Nasal cavity respiratory epithelium epithelial cell of viscerocranial mucosa (primary cell): ENCODE results near the gene ATP1B2. TPM values are rescaled to one million over a fixed set of nuclear protein-coding genes. Genes with fewer than 3 reads are reported as not detected.

Experiments
- total RNA-seq: library from RNA; depleted of rRNA; stranded (reverse); fragments of >200 nt; gene quantifications from 2 replicates; pipeline ENCODE4 v1.2.3, GENCODE V29; 2014

ATP1B2 gene
- total RNA-seq, result not detected in 2 replicates

DNA sequence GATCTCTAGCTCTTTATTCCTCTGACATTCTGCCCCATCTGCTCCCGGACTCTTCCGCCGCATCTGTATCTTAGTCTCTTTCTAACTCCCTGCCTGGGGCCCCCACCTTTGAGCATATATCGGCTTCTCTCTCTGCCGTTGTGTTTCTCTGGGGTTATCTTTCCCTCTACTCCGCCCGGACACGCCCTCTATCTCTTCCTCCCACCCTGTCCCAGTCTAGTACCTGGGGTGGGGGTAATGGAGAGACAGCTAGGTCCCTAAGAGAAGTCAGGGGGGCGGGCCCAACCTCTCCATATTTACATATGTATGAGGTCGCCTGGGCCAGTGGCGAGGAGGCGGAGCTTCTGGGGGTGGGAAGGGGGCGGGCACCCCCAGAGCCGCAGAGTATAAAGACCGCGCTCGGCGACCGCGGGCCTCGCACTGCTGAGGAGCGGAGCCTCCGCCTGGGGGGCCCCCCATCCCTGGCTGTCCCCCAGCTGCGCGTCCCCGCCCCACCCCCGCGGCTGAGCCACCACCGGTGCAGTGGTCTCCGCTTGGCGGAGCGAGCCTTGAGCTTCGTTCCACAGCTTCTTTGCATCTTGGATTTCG is at the start of gene ATP1B2:
ATP1B2 (plus strand) TSS at position 418 of the 588 bp plus-strand sequence. CDS start 593 bp downstream, outside the sequence.

GRCh38 chr17:7614425-7615264 is 36.1 kb upstream of the ATP1B2 start, which contains the start of gene FXR2:
Gene FXR2, minus strand, starts transcription at chr17:7614897. Its CDS starts 365 bp downstream, at chr17:7614532.

GRCh38 chr17:7627250-7628121 is 23.2 kb upstream of the ATP1B2 start, which contains the start of gene SAT2:
Gene SAT2, minus strand, starts transcription at chr17:7627821. Its CDS starts 186 bp downstream, at chr17:7627635.

DNA sequence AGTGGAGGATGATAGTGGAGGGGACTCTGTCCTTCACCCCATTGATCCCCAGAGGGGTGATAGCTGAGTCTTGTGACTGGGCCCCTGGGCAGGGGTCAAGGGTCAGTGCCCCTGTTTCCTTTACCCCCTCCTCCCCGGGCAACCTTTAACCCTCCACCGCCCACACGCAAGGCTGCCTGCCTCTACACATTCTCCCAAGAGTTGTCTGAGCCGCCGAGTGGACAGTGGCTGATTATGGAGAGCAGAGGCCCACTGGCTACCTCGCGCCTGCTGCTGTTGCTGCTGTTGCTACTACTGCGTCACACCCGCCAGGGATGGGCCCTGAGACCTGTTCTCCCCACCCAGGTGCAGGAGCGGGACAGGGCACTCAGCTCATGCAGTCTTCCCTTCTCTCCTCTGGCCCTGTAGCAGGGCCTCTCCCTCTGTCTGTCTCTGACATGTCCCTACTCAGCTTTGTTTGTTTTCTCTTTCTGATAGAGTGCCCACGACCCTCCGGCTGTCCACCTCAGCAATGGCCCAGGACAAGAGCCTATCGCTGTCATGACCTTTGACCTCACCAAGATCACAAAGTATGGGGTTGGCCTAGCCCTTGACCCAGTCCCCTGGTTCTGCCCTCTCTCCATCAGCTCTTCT is 20.7 kb upstream of the ATP1B2 start, which contains the start of gene SHBG:
SHBG (plus strand) TSS at position 197 of the 633 bp plus-strand sequence; CDS start at position 235, 38 bp downstream.

GRCh38 chr17:7687072-7687907 is 36.6 kb downstream of the ATP1B2 start, which contains the start of gene TP53:
Gene TP53, minus strand, starts transcription at chr17:7687490. Its CDS starts 10,896 bp downstream, at chr17:7676594.

GRCh38 chr17:7687908-7688807 is 37.4 kb downstream of the ATP1B2 start, which contains the start of gene WRAP53:
Gene WRAP53, plus strand, starts transcription at chr17:7688477. Its CDS starts 172 bp downstream, at chr17:7688649.

DNA sequence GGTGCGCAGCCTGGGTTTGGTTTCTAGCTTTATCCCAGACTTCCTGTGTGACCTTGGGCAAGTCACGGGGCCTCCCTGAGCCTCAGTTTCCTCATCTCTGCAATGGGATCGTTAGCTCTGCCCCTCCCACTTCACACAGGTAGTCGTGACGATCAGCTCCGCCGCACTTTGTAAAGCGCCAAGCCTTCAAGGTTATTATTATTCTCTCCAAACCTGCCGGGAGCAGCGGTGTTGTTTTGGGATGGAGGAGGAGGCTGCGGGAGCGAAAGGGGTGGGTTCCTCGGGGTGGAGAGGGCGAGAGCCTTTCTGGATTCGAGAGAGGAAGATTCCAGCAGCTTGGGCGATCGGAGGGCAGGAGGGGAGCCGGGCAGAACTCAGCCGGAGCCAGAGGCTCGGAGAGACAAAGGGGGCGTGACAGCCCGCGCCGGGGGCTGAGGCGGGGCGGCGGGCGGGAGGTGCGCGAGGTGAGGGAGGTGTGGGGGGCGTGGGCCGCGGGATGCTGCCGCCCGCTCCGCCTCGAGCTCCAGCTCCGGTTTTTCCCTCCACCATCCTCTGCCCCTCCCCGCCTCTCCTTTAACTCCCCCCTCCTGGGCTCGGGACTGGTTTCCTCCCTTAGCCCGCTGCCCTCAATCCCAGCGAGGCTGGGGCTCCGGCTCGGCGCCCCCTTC is 54.0 kb downstream of the ATP1B2 start, which contains the start of gene EFNB3:
EFNB3 (plus strand) TSS at position 602 of the 668 bp plus-strand sequence. CDS start 397 bp downstream, outside the sequence.

Other genes starting within 250 kb of the ATP1B2 start
- gene TMEM256, start 246.8 kb upstream of the ATP1B2 start, total RNA-seq, result 26.6 and 88.9 TPM in 2 replicates
- gene NLGN2, start 243.1 kb upstream of the ATP1B2 start, total RNA-seq, result 1.4 and 6.1 TPM in 2 replicates
- not detected in 2 replicates for gene SPEM1, start 230.6 kb upstream of the ATP1B2 start, total RNA-seq
- gene SPEM2, start 225.3 kb upstream of the ATP1B2 start, total RNA-seq, result not detected in 2 replicates
- not detected in 2 replicates for gene SPEM3, start 222.1 kb upstream of the ATP1B2 start, total RNA-seq
- 10.3 and 10.7 TPM in 2 replicates for gene TMEM102, start 215.5 kb upstream of the ATP1B2 start, total RNA-seq
- 19.1 and 44.3 TPM in 2 replicates for gene FGF11, start 211.4 kb upstream of the ATP1B2 start, total RNA-seq
- gene CHRNB1, start 205.9 kb upstream of the ATP1B2 start, total RNA-seq, result 7.6 and 14.7 TPM in 2 replicates
- 17.4 and 37.4 TPM in 2 replicates for gene ZBTB4, start 171.3 kb upstream of the ATP1B2 start, total RNA-seq
- gene SLC35G6, start 169.5 kb upstream of the ATP1B2 start, total RNA-seq, result not detected in 2 replicates
- gene POLR2A, start 166.6 kb upstream of the ATP1B2 start, total RNA-seq, result 75.9 and 140 TPM in 2 replicates
- gene TNFSF12, start 101.9 kb upstream of the ATP1B2 start, total RNA-seq, result 0.34 and 2.5 TPM in 2 replicates
- gene TNFSF13, start 92.2 kb upstream of the ATP1B2 start, total RNA-seq, result 2.6 and 3.8 TPM in 2 replicates
- 76.8 and 126 TPM in 2 replicates for gene SENP3, start 89.0 kb upstream of the ATP1B2 start, total RNA-seq
- 8.3 and 13.7 TPM in 2 replicates for gene CD68, start 71.3 kb upstream of the ATP1B2 start, total RNA-seq
- 31.0 and 32.5 TPM in 2 replicates for gene MPDU1, start 67.1 kb upstream of the ATP1B2 start, total RNA-seq
- gene SOX15, start 60.8 kb upstream of the ATP1B2 start, total RNA-seq, result 38.7 and 54.0 TPM in 2 replicates
- gene FXR2, start 36.0 kb upstream of the ATP1B2 start, total RNA-seq, result 39.1 and 51.3 TPM in 2 replicates
- gene SAT2, start 23.1 kb upstream of the ATP1B2 start, total RNA-seq, result 22.5 and 23.2 TPM in 2 replicates
- under 0.01 and 0.21 TPM in 2 replicates for gene SHBG, start 20.8 kb upstream of the ATP1B2 start, total RNA-seq
- 26.7 and 40.1 TPM in 2 replicates for gene TP53, start 36.6 kb downstream of the ATP1B2 start, total RNA-seq
- gene WRAP53, start 37.6 kb downstream of the ATP1B2 start, total RNA-seq, result 2.7 and 3.3 TPM in 2 replicates
- gene EFNB3, start 54.3 kb downstream of the ATP1B2 start, total RNA-seq, result under 0.01 and 0.14 TPM in 2 replicates
- under 0.01 and 0.21 TPM in 2 replicates for gene DNAH2, start 66.8 kb downstream of the ATP1B2 start, total RNA-seq
- 5.5 and 35.3 TPM in 2 replicates for gene KDM6B, start 183.3 kb downstream of the ATP1B2 start, total RNA-seq
- gene TMEM88, start 204.1 kb downstream of the ATP1B2 start, total RNA-seq, result under 0.01 and 0.85 TPM in 2 replicates
- gene NAA38, start 206.6 kb downstream of the ATP1B2 start, total RNA-seq, result 18.2 and 27.3 TPM in 2 replicates
- gene CYB5D1, start 207.1 kb downstream of the ATP1B2 start, total RNA-seq, result 15.7 and 16.4 TPM in 2 replicates
- 62.2 and 167 TPM in 2 replicates for gene CHD3, start 237.9 kb downstream of the ATP1B2 start, total RNA-seq